Measurements from ENCODE around the gene GOT1. TPM values are rescaled to one million over a fixed set of nuclear protein-coding genes. Genes with fewer than 3 reads are reported as not detected.

The GOT1 gene
- total RNA-seq, 1 experiment from 2014 or later, result 37.1 TPM

- Histone ChIP-seq H3K36me3 (peaks cover 76% of the 10 kb centered on the region), H3K9me3 (replicated peaks) (no peaks in the 10 kb centered on the region), H3K4me1 (replicated peaks) (no peaks in the 10 kb centered on the region), H3K27me3 (replicated peaks) (no peaks in the 10 kb centered on the region), H3K4me3 (no peak overlapping the region), H3K27ac (no peak overlapping the region)
- no peak for DNase-seq (ENCODE audit: low read depth in 1 of 2, low spot score in 2 of 2)
Measured at GRCh38 chr10:99403674-99404073, 26.8 kb downstream of the GOT1 start.

- Histone ChIP-seq H3K4me3 (no peak overlapping the region), H3K27me3 (replicated peaks) (no peaks in the 10 kb centered on the region), H3K27ac (no peak overlapping the region), H3K4me1 (replicated peaks) (peaks cover 28% of the 10 kb centered on the region), H3K36me3 (peaks cover 73% of the 10 kb centered on the region), H3K9me3 (replicated peaks) (no peaks in the 10 kb centered on the region)
- DNase-seq (ENCODE audit: low read depth in 1 of 2, low spot score in 2 of 2), result no peak
Measured at GRCh38 chr10:99399664-99400063, 30.8 kb downstream of the GOT1 start.

DNA sequence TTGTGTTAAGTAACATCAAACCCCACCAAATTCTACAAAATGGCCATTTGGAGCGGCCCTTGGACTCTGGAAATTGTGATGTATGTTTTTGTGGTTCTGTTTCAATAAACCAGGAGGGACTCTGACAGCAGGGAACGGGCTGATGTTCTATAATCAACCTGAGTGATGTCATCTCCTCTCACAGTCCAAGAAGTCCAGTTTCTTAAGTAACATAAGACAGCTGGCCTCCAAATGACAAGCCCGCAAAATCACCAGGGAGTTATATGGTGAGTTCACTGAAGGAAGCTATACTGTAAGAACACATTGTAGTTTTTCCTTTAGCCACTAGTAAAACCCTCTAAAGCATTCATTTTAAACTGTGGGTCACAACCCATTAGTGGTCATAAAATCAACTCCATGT is 34.0 kb downstream of the GOT1 start:
- H3K4me3 ChIP-seq, result no peak overlapping the region
- H3K27me3 ChIP-seq (replicated peaks), result no peaks in the 10 kb centered on the region
- peaks cover 47% of the 10 kb centered on the region for H3K36me3 ChIP-seq
- H3K4me1 ChIP-seq (replicated peaks), result peaks cover 51% of the 10 kb centered on the region
- peak overlapping the region; percentile 97 for H3K27ac ChIP-seq
- H3K9me3 ChIP-seq (replicated peaks), result no peaks in the 10 kb centered on the region
- peak in 1 of 2 experiments; percentile 57 for DNase-seq (ENCODE audit: low read depth in 1 of 2, low spot score in 2 of 2)

GRCh38 chr10:99395750-99396445 is 34.5 kb downstream of the GOT1 start:
- Histone ChIP-seq H3K9me3 (replicated peaks) (no peaks in the 10 kb centered on the region), H3K36me3 (peaks cover 42% of the 10 kb centered on the region), H3K4me3 (no peak overlapping the region), H3K27ac (peak overlapping the region; percentile 97), H3K27me3 (replicated peaks) (no peaks in the 10 kb centered on the region), H3K4me1 (replicated peaks) (peaks cover 54% of the 10 kb centered on the region)
- DNase-seq (ENCODE audit: low read depth in 1 of 2, low spot score in 2 of 2), result peak; percentile 92 to 96

DNA sequence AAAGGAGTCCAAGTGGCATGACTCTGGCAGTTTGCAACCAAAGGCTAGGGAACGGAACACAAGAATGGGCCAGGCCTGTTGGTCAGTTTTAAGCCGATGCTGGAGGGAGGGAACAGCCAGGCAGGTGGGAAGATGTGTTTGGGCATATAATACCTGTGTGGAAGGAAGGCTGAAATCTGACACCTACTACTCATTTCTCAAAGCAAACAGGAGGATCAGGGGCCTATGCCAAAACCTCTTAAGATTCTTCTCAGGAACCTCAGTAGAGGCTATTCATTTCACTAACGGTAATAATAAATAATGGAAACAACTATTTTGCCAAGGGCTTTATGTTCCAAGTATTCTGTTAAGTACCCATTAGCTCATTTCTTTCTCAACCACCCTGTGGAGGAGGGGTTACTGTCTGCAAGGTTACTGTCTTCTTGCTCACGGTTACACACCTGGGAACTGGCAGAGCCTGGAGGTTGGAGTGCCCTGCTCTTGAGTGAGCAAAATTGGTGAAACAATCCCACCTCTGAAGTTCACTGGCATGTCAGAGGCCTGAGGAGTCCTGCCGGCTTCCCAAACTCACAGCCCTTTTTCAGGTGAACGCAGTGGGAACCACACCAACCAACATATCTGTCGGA is 35.5 kb downstream of the GOT1 start:
- peak overlapping the region; percentile 97 for H3K27ac ChIP-seq
- H3K9me3 ChIP-seq (replicated peaks), result no peaks in the 10 kb centered on the region
- H3K4me1 ChIP-seq (replicated peaks), result peaks cover 54% of the 10 kb centered on the region
- H3K4me3 ChIP-seq, result no peak overlapping the region
- H3K36me3 ChIP-seq, result peaks cover 35% of the 10 kb centered on the region
- no peak for DNase-seq (ENCODE audit: low read depth in 1 of 2, low spot score in 2 of 2)
- no peaks in the 10 kb centered on the region for H3K27me3 ChIP-seq (replicated peaks)

GRCh38 chr10:99394256-99394655 is 36.2 kb downstream of the GOT1 start:
- H3K27ac ChIP-seq, result no peak overlapping the region
- H3K9me3 ChIP-seq (replicated peaks), result no peaks in the 10 kb centered on the region
- H3K4me3 ChIP-seq, result no peak overlapping the region
- no peaks in the 10 kb centered on the region for H3K27me3 ChIP-seq (replicated peaks)
- peaks cover 54% of the 10 kb centered on the region for H3K4me1 ChIP-seq (replicated peaks)
- DNase-seq (ENCODE audit: low read depth in 1 of 2, low spot score in 2 of 2), result no peak
- H3K36me3 ChIP-seq, result peaks cover 29% of the 10 kb centered on the region

DNA sequence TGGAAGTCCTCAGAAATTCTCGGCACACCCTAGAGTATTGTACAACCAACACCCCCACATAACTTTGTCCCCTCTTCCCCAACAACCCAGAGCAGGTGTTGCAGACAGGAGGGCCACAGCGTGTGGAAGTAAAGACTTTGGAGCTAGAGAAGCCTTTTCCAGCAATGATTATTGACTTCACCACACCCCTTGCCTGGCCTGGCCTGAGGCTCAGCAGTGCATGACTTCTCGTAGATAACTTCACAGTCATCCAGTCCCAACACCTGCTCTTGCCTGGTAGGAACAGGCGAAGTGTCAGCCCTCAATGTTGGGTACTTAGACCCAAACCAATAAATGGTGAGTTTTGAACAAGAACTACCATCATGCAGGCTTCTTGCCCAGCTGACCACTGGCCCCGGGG is 36.7 kb downstream of the GOT1 start:
- Histone ChIP-seq H3K36me3 (peaks cover 23% of the 10 kb centered on the region), H3K9me3 (replicated peaks) (no peaks in the 10 kb centered on the region), H3K27me3 (replicated peaks) (no peaks in the 10 kb centered on the region), H3K27ac (no peak overlapping the region), H3K4me1 (replicated peaks) (peaks cover 54% of the 10 kb centered on the region), H3K4me3 (no peak overlapping the region)
- DNase-seq (ENCODE audit: low read depth in 1 of 2, low spot score in 2 of 2), result no peak

GRCh38 chr10:99393036-99393435 is 37.4 kb downstream of the GOT1 start:
- H3K4me3 ChIP-seq, result no peak overlapping the region
- H3K27ac ChIP-seq, result no peak overlapping the region
- H3K4me1 ChIP-seq (replicated peaks), result peaks cover 54% of the 10 kb centered on the region
- peaks cover 17% of the 10 kb centered on the region for H3K36me3 ChIP-seq
- no peaks in the 10 kb centered on the region for H3K9me3 ChIP-seq (replicated peaks)
- H3K27me3 ChIP-seq (replicated peaks), result no peaks in the 10 kb centered on the region
- no peak for DNase-seq (ENCODE audit: low read depth in 1 of 2, low spot score in 2 of 2)

DNA sequence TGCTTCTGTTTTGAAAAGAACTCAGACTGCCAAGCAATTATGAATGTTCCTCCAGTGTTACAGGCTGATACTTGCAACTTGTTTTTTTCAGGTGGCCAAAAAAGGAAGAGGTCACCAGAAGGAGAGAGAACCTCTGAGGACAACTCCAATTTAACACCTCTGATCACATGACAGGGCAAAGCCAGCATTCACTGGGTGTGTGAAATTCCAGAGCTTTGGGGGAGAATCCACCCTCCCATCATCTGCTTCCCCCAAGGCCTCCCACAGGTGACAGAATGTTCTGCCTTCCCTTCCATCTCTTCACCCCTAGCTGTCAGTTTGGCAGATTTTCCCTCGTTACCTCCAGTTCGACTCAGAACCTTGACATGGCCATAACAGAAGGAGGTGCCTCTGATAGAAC is 39.1 kb downstream of the GOT1 start:
- H3K4me3 ChIP-seq, result no peak overlapping the region
- no peaks in the 10 kb centered on the region for H3K9me3 ChIP-seq (replicated peaks)
- peaks cover under 1% of the 10 kb centered on the region; the same call in 1 of the 2 replicates for H3K36me3 ChIP-seq
- DNase-seq (ENCODE audit: low read depth in 1 of 2, low spot score in 2 of 2), result no peak
- H3K27ac ChIP-seq, result peak overlapping the region; percentile 78
- H3K27me3 ChIP-seq (replicated peaks), result no peaks in the 10 kb centered on the region
- peaks cover 43% of the 10 kb centered on the region for H3K4me1 ChIP-seq (replicated peaks)

DNA sequence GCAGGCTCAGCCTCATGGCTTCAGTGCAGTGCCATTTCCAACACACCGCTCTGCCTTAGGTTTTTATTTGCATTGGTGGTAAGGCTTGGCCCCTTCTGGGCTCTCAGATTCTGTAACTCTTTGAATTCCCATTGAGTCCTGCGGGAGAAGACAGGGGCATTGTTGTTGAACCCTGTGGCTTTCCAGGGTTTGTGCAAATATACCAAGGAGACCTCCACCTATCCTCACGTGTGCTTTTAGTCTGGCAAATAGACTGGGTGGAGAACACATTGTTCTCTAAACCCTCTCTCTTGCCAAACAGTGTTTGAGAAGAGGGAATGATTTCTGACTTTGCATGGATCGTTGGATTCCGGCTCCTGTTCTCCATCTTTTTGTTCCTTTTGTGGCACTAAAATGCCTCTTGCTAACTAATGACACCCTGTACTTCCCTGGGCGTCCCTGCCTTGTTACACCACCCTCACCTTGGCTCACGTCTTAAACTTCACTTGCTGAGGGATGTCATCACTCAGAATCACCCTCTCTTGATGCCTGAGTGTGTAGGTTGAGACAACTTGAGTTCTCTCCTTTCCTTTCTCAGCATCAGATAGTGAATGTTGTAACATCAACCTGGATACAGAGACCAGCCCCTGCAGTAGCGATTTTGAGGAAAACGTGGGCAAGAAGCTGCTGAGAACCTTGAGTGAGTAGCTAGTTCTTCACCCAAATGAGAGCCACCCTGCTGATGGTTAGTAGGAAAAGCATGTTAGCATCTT is 40.5 kb downstream of the GOT1 start:
- H3K4me1 ChIP-seq (replicated peaks), result peaks cover 29% of the 10 kb centered on the region
- H3K27me3 ChIP-seq (replicated peaks), result no peaks in the 10 kb centered on the region
- H3K9me3 ChIP-seq (replicated peaks), result no peaks in the 10 kb centered on the region
- no peak for DNase-seq (ENCODE audit: low read depth in 1 of 2, low spot score in 2 of 2)
- no peaks in the 10 kb centered on the region; the same call in 1 of the 2 replicates for H3K36me3 ChIP-seq
- H3K27ac ChIP-seq, result no peak overlapping the region
- H3K4me3 ChIP-seq, result no peak overlapping the region

DNA sequence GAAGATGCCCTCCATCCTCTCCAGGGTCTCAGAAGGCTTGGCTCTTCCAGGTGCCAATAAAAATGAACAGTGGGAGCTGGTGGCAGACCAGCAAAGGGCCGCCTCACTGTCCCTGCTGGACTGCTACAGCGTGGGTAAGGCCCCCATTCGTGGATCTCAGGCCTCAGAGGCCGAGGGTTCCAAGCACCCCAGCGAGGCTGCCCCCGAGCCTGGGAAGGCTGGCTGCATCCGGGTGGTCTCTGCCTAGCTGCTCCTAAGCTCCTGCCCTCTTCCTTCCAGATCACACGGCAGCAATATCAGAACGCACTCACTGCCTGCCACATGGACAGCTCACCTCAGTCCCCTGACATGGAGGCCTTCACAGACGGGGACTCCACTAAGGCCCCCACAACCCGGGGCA is 42.9 kb downstream of the GOT1 start:
- no peaks in the 10 kb centered on the region for H3K27me3 ChIP-seq (replicated peaks)
- peaks cover 14% of the 10 kb centered on the region for H3K4me1 ChIP-seq (replicated peaks)
- H3K4me3 ChIP-seq, result no peak overlapping the region
- DNase-seq (ENCODE audit: low read depth in 1 of 2, low spot score in 2 of 2), result no peak
- no peak overlapping the region for H3K27ac ChIP-seq
- no peaks in the 10 kb centered on the region for H3K9me3 ChIP-seq (replicated peaks)
- H3K36me3 ChIP-seq, result no peaks in the 10 kb centered on the region

GRCh38 chr10:99387071-99387470 is 43.4 kb downstream of the GOT1 start:
- no peak for DNase-seq (ENCODE audit: low read depth in 1 of 2, low spot score in 2 of 2)
- Histone ChIP-seq H3K27me3 (replicated peaks) (no peaks in the 10 kb centered on the region), H3K4me3 (no peak overlapping the region), H3K4me1 (replicated peaks) (peaks cover 9% of the 10 kb centered on the region), H3K27ac (no peak overlapping the region), H3K9me3 (replicated peaks) (no peaks in the 10 kb centered on the region), H3K36me3 (no peaks in the 10 kb centered on the region)

DNA sequence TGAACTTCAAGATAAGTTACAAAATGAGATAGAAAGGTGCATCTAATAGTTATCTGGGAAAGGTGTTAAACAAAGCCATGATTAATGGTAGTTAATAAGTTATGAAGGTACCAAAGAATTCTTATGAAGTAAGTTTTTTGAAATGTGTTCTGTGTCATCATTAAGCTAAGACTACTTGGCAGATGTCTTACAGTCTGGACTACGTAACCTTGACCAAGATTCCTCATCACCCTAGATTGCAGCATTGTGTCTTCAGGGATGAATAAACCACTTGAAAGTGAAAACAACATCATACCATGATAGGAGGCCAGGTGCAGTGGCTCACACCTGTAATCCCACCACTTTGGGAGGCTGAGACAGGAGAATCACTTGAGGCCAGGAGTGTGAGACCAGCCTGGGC is 48.2 kb downstream of the GOT1 start:
- Histone ChIP-seq H3K9me3 (replicated peaks) (no peaks in the 10 kb centered on the region), H3K27me3 (replicated peaks) (no peaks in the 10 kb centered on the region), H3K4me3 (no peak overlapping the region), H3K4me1 (replicated peaks) (no peaks in the 10 kb centered on the region), H3K27ac (no peak overlapping the region), H3K36me3 (no peaks in the 10 kb centered on the region)
- DNase-seq (ENCODE audit: low read depth in 1 of 2, low spot score in 2 of 2), result no peak

- no peak overlapping the region for H3K4me3 ChIP-seq
- H3K4me1 ChIP-seq (replicated peaks), result no peaks in the 10 kb centered on the region; the same call in 1 of the 2 replicates
- DNase-seq (ENCODE audit: low read depth in 1 of 2, low spot score in 2 of 2), result no peak
Measured at GRCh38 chr10:99375426-99375825, 55.0 kb downstream of the GOT1 start.

More at GRCh38 chr10:99375426-99375825, 55.0 kb downstream of the GOT1 start:
- H3K36me3 ChIP-seq, result no peaks in the 10 kb centered on the region
- H3K27me3 ChIP-seq (replicated peaks), result no peaks in the 10 kb centered on the region
- no peak overlapping the region for H3K27ac ChIP-seq
- H3K9me3 ChIP-seq (replicated peaks), result no peaks in the 10 kb centered on the region
